HepG2 (cell line): ENCODE measurements around the gene CCS. TPM values are rescaled to one million over a fixed set of nuclear protein-coding genes. Genes with fewer than 3 reads are reported as not detected.

Source experiments
- NR2F6 ChIP-seq, 2 experiments: IDR thresholded peaks; 2 replicates each; pipeline ENCODE4 v1.6.1; 2016; ENCODE audit warnings: antibody characterized with exemption in 1 of 2, mild to moderate bottlenecking in 1 of 2
- RERE ChIP-seq: IDR thresholded peaks from 2 replicates; pipeline ENCODE4 v1.6.1; 2016; ENCODE audit warnings: low read depth, missing genetic modification reagents, missing compliant biosample characterization
- TFDP1 ChIP-seq: IDR thresholded peaks from 2 replicates; pipeline ENCODE4 v1.6.1; 2016; ENCODE audit warnings: missing compliant biosample characterization, missing genetic modification reagents, borderline replicate concordance
- TFDP2 ChIP-seq: sonication (generic); formaldehyde crosslinking; IDR thresholded peaks from 2 replicates; pipeline ENCODE4 v1.4.0; 2020; ENCODE audit warnings: missing genetic modification reagents
- ZBED4 ChIP-seq: sonication (generic); formaldehyde crosslinking; IDR thresholded peaks from 2 replicates; pipeline ENCODE4 v1.4.0; 2020; ENCODE audit warnings: missing genetic modification reagents, borderline replicate concordance
- ZFX ChIP-seq: sonication (generic); formaldehyde crosslinking; IDR thresholded peaks from 2 replicates; pipeline ENCODE4 v1.4.0; 2020; ENCODE audit warnings: mild to moderate bottlenecking, low read depth, missing genetic modification reagents, moderate library complexity
- ZNF260 ChIP-seq: sonication (generic); formaldehyde crosslinking; IDR thresholded peaks from 2 replicates; pipeline ENCODE4 v1.4.0; 2020; ENCODE audit warnings: missing genetic modification reagents, low read depth, mild to moderate bottlenecking, borderline replicate concordance
- ZNF567 ChIP-seq: sonication (generic); formaldehyde crosslinking; IDR thresholded peaks from 2 replicates; pipeline ENCODE4 v1.8.1; 2023; ENCODE audit warnings: mild to moderate bottlenecking, missing genetic modification reagents, borderline replicate concordance
- ZNF687 ChIP-seq: sonication (generic); formaldehyde crosslinking; IDR thresholded peaks from 2 replicates; pipeline ENCODE4 v1.5.1; 2020; ENCODE audit warnings: mild to moderate bottlenecking, missing genetic modification reagents, moderate library complexity
- ZNF775 ChIP-seq: sonication (generic); formaldehyde crosslinking; IDR thresholded peaks from 2 replicates; pipeline ENCODE4 v1.4.0; 2020; ENCODE audit warnings: missing genetic modification reagents, mild to moderate bottlenecking, moderate library complexity, borderline replicate concordance
- ZNF883 ChIP-seq: sonication (generic); formaldehyde crosslinking; IDR thresholded peaks from 2 replicates; pipeline ENCODE4 v1.5.1; 2020; ENCODE audit warnings: mild to moderate bottlenecking, missing genetic modification reagents; ENCODE audit errors: not compliant biosample characterization
- polyA plus RNA-seq, 8 experiments: library from polyadenylated mRNA; depleted of rRNA in 3 of 8; stranded (reverse) in 7 of 8; unstranded in 1 of 8; fragments of >200 nt; fragmentation: Illumina TruSeq in 4 of 8; extraction: Trizol in 4 of 8; gene quantifications; 2 replicates each; pipeline versions ENCODE4 v1.2.1 to v1.2.3, GENCODE V29; 2011 to 2016; ENCODE audit warnings: low read depth in 4 of 8, missing spikeins in 1 of 8, mixed read lengths in 1 of 8; ENCODE audit not compliant: insufficient read depth in 1 of 8
- total RNA-seq, 5 experiments: library from RNA; depleted of rRNA; stranded (reverse); fragments of >200 nt; fragmentation: Illumina TruSeq; extraction: Trizol; gene quantifications; 2 replicates each; pipeline ENCODE4 v1.2.3, GENCODE V29; 2016; ENCODE audit warnings: low read depth in 1 of 5

CCS gene
- total and polyA plus RNA-seq, 2 of the 13 experiments (the other 11 are each of a cell fraction or from before 2014, with no cell fraction given), result 25.4 to 44.6 TPM

GRCh38 chr11:66579017-66579606, 13.9 kb upstream of the CCS start (continued):
- peak; percentile 30; the same call in 1 of the 2 replicates for TF ChIP-seq TFDP1 (CRISPR knock-in tag)
- TF ChIP-seq NR2F6 (IDR thresholded peaks at IDR 0.05), result no peak
- TF ChIP-seq NR2F6 (CRISPR knock-in tag; IDR thresholded peaks at IDR 0.05), result peak; percentile 22; the same call in 1 of the 2 replicates
- peak; percentile 33 for TF ChIP-seq ZNF883 (CRISPR knock-in tag)
- 0 out of 2 replicates have a peak, but pooled peaks have one; percentile 32 for TF ChIP-seq TFDP2 (CRISPR knock-in tag)
- TF ChIP-seq ZBED4 (CRISPR knock-in tag), result 0 out of 2 replicates have a peak, but pooled peaks have one; percentile 31
- TF ChIP-seq RERE (CRISPR knock-in tag), result no peak
- no peak for TF ChIP-seq ZNF260
- peak; percentile 74 for TF ChIP-seq ZNF687 (CRISPR knock-in tag)
- TF ChIP-seq ZNF775 (CRISPR knock-in tag), result peak; percentile 99
- peak; percentile 22; the same call in 1 of the 2 replicates for TF ChIP-seq ZFX (CRISPR knock-in tag)
- 0 out of 2 replicates have a peak, but pooled peaks have one; percentile 24 for TF ChIP-seq ZNF567 (CRISPR knock-in tag)
